DND-41 (cell line): Measurements from ENCODE around the gene FOLR2.

Experiments used
- CTCF ChIP-seq: IDR thresholded peaks from 2 replicates; pipeline ENCODE4 v1.5.1; 2012; ENCODE audit warnings: borderline replicate concordance, low read length, moderate library complexity, mild to moderate bottlenecking; ENCODE audit not compliant: poor library complexity, severe bottlenecking; ENCODE audit errors: extremely low read depth
- EZH2 ChIP-seq: IDR thresholded peaks from 3 replicates; pipeline ENCODE4 v1.6.1; 2012; ENCODE audit warnings: borderline replicate concordance, low read depth, mild to moderate bottlenecking, moderate library complexity, low read length, inconsistent platforms; ENCODE audit not compliant: severe bottlenecking

- TF ChIP-seq CTCF (no peak), EZH2 (no peak)
These were observed 19.6 kb downstream of the FOLR2 start for GRCh38 chr11:72236083-72236697.
